ENCODE data around the gene ARHGEF2.

The ARHGEF2 gene

DNA sequence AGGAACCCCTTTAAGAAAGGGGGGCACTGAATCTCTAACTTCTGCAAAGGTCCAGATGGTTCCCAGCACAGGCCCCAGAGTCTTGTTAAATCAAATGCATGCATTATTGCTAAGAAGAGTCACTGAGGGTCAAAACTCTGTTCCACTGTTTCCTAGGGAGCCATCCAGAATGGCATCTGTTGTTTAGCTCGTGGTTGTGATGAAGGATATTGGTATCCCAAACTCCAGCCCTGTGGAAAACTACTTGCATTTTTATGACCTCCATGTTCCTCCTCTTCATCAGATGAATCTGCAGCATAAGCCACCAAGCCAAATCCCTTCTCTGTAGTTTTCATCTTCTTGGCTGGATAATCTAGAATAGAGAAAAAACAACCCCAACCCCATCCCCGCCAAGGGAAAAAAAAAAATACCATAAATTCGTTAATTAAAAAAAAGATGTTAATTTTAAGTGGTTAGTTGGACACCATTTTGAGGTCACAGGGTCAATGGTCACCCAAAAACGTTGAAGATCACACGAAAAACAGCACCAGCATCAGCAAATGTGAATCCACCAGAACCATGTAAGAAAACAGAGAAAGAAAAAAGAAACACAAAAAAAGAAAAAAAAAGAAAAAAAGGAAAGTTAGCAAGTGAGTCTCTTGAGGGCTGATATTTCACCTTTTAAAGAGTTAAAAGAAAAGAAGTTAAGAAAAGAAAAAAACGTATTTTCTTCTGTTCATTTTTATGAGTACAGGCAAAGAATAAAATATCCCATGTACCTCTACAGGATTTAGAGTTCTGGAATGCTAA lies 64.2 kb downstream of the ARHGEF2 start:
- TF ChIP-seq, protein P1, sequence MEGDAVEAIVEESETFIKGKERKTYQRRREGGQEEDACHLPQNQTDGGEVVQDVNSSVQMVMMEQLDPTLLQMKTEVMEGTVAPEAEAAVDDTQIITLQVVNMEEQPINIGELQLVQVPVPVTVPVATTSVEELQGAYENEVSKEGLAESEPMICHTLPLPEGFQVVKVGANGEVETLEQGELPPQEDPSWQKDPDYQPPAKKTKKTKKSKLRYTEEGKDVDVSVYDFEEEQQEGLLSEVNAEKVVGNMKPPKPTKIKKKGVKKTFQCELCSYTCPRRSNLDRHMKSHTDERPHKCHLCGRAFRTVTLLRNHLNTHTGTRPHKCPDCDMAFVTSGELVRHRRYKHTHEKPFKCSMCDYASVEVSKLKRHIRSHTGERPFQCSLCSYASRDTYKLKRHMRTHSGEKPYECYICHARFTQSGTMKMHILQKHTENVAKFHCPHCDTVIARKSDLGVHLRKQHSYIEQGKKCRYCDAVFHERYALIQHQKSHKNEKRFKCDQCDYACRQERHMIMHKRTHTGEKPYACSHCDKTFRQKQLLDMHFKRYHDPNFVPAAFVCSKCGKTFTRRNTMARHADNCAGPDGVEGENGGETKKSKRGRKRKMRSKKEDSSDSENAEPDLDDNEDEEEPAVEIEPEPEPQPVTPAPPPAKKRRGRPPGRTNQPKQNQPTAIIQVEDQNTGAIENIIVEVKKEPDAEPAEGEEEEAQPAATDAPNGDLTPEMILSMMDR (IDR thresholded peaks at IDR 0.05) = no peak
- H3K9me3 ChIP-seq = no peaks in the 10 kb centered on the region
- H3K36me3 ChIP-seq = peaks cover 75% of the 10 kb centered on the region
- H3K27ac ChIP-seq = no peak overlapping the region
- peaks cover 21% of the 10 kb centered on the region in 2 experiments for H3K4me1 ChIP-seq (ENCODE audit: control insufficient read depth in 1 of 2, insufficient read depth in 1 of 2, low read depth in 1 of 2, low read length in 1 of 2)
- no peaks in the 10 kb centered on the region for H3K27me3 ChIP-seq
- no peak overlapping the region for H3K4me3 ChIP-seq (ENCODE audit: low read depth in 1 of 2, low read length in 1 of 2)

DNA sequence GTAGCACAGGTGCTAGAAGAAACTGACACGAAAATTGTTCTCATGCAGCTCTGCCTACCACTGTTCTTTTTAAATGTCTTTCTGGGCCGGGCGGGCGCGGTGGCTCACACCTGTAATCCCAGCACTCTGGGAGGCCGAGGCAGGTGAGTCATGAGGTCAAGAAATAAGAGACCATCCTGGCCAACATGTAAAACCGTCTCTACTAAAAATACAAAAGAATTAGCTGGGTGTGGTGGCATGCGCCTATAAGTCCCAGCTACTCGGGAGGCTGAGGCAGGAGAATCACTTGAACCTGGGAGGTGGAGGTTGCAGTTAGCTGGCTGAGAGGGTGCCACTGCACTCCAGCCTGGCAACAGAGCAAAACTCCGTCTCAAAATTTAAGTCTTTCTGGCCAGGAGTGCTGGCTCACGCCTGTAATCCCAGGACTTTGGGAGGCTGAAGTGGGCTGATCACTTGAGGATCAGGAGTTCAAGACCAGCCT lies 66.3 kb downstream of the ARHGEF2 start:
- no peaks in the 10 kb centered on the region for H3K27me3 ChIP-seq
- peak overlapping the region; percentile 97 for H3K27ac ChIP-seq
- H3K4me1 ChIP-seq (ENCODE audit: control insufficient read depth in 1 of 2, insufficient read depth in 1 of 2, low read depth in 1 of 2, low read length in 1 of 2) = peaks cover 22 to 27% of the 10 kb centered on the region in 2 experiments
- H3K36me3 ChIP-seq = peaks cover 75% of the 10 kb centered on the region
- H3K9me3 ChIP-seq = no peaks in the 10 kb centered on the region
- peak overlapping the region in 1 of 2 experiments; percentile 92 for H3K4me3 ChIP-seq (ENCODE audit: low read depth in 1 of 2, low read length in 1 of 2)
- TF ChIP-seq, protein P1 (IDR thresholded peaks at IDR 0.05) = no peak

- TF ChIP-seq, protein P1 (IDR thresholded peaks at IDR 0.05) = peak; percentile 81
- Histone ChIP-seq H3K27ac (peak within 1 kb of the TSS; percentile 97), H3K9me3 (no peaks in the 10 kb centered on the region), H3K4me1 (ENCODE audit: control insufficient read depth in 1 of 2, insufficient read depth in 1 of 2, low read depth in 1 of 2, low read length in 1 of 2) (peaks cover 22 to 27% of the 10 kb centered on the region in 2 experiments), H3K27me3 (no peaks in the 10 kb centered on the region), H3K4me3 (ENCODE audit: low read depth in 1 of 2, low read length in 1 of 2) (peak within 1 kb of the TSS; percentile 92 to 94), H3K36me3 (peaks cover 75% of the 10 kb centered on the region)
Observed at GRCh38 chr1:155911156-155912055, 66.9 kb downstream of the ARHGEF2 start, which contains the start of gene RIT1. Gene RIT1, minus strand, starts transcription at chr1:155911349. Its CDS starts 588 bp downstream, at chr1:155910761.

DNA sequence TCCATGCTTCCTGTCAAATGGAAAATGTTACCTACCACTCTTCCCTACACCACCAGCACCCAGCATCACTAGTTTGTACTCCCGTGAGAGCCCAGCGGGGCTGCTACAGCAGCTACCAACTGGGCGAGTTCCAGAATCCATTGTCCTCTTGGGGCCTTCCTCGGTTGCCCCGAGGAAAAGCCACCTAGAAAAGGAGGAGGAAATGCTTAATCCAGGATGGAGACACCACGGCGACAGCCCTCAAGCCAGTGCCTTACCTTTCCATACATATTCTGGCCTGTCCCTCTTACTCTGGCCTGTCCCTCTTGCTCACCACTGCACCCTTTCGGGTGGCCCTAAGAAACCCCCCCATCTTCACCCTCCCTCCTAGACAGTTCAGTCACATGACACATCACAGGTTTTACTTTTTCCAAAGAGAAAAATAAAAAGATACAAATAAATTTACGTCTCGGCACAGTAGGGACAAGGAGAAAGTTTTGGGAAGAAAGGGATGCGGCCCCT lies 67.7 kb downstream of the ARHGEF2 start:
- H3K9me3 ChIP-seq = no peaks in the 10 kb centered on the region
- peaks cover 22 to 27% of the 10 kb centered on the region in 2 experiments for H3K4me1 ChIP-seq (ENCODE audit: control insufficient read depth in 1 of 2, insufficient read depth in 1 of 2, low read depth in 1 of 2, low read length in 1 of 2)
- H3K27ac ChIP-seq = peak overlapping the region; percentile 97
- TF ChIP-seq, protein P1 (IDR thresholded peaks at IDR 0.05) = no peak
- H3K27me3 ChIP-seq = no peaks in the 10 kb centered on the region
- H3K36me3 ChIP-seq = peaks cover 75% of the 10 kb centered on the region
- H3K4me3 ChIP-seq (ENCODE audit: low read depth in 1 of 2, low read length in 1 of 2) = peak overlapping the region; percentile 92 to 94

DNA sequence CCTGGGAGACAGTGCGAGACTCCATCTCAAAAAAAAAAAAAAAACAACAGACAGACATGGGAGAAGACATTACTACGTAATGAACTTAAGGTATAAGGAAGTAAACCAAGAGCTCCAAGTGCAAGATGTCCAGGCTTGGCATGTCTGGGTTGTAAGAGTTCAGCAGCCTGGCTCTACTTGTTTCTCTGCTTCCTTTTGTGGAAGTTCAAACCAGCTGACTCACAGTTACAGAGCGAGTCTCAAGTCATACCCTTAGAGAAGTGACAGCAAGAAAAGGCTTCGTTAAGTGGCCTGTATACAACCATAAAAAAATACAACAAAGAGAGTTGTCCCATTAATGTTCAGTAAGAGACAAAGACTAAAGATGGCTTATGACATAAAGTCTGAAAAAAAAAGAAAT lies 68.5 kb downstream of the ARHGEF2 start:
- TF ChIP-seq, protein P1 (IDR thresholded peaks at IDR 0.05) = no peak
- Histone ChIP-seq H3K36me3 (peaks cover 75% of the 10 kb centered on the region), H3K9me3 (no peaks in the 10 kb centered on the region), H3K4me3 (ENCODE audit: low read depth in 1 of 2, low read length in 1 of 2) (peak overlapping the region; percentile 92 to 94), H3K27ac (peak overlapping the region; percentile 97), H3K4me1 (ENCODE audit: control insufficient read depth in 1 of 2, insufficient read depth in 1 of 2, low read depth in 1 of 2, low read length in 1 of 2) (peaks cover 22 to 27% of the 10 kb centered on the region in 2 experiments), H3K27me3 (no peaks in the 10 kb centered on the region)

All from neutrophil (primary cell).